ENCODE data around the gene UBE2E1.

DNA sequence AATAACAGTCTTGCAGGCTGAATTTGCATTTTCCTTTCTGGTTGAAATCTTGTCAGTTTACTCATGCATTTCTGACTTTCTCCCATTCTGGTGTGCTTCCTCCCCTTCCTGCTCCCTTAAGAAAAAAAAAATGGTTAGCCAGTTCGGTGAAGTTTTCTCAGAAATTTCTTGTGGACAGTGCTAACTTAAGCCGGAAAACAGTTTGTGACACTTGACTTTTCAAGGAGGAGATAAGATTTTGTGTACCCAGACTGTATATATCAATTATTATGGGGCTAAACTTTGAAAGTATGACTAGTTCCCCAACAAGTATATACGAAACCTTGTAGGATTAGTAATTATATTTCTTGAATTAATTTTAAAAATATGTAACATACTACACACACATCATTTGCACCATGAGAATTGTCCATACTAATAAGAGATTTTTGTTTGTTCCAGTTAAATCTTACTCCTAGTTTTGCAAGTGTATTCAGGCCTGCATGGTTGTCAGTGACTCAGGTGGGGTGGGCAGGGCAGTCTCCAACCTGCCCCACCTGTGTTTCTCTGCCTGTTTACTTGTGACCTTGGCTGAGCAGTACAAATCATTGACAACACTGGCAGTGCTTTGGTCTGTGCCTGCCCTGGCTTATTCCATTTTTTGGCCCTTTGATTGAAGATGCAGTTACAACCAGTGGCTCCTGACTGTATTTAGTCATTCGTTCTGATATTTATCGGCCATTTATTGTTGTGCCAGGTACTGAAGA lies 19.1 kb downstream of the UBE2E1 start:
- TF ChIP-seq EZH2 (IDR thresholded peaks at IDR 0.05) (no peak), POLR2AphosphoS5 (IDR thresholded peaks at IDR 0.05; ENCODE audit: borderline replicate concordance, low read depth, low read length) (no peak)
